ENCODE measurements around the gene FEN1.
A peak's percentile ranks its signal among the peaks of the same experiment; 100 is the strongest.

Gene FEN1

DNA sequence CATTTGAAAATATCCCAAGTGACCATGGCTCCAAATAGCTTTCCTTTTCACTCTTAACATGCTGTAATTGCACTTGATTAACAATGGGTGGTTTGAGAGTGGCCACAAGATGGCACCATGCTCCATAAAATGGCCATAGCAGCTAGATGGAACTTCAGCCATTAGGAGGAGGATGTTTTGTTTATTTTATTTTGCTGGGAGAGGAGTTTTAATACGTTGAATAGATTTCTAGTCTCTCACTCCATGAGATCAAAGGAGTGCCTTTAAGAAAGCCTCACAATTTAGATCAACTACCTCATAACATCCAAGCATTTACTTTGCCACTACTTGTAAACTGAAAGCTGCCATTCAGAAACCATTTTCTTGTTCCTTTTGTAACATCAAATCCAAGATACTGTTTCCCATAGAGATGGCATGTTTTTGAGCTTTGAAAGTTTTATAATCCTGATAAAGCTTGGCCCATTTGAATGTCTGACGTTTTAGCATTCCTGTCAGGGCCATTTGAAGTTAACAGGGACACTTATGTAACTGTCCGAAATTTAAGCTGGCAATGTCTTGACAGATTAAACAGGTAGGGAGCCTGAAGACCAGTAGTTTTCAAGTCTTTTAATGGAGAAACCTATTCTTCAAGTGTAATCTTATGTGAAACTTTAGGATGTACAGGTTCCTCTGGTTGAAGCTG is 4.7 kb downstream of the FEN1 start:
- DNase-seq: peak; percentile 74

GRCh38 chr11:61799665-61800284 is 7.1 kb downstream of the FEN1 start:
- no peak for DNase-seq

DNA sequence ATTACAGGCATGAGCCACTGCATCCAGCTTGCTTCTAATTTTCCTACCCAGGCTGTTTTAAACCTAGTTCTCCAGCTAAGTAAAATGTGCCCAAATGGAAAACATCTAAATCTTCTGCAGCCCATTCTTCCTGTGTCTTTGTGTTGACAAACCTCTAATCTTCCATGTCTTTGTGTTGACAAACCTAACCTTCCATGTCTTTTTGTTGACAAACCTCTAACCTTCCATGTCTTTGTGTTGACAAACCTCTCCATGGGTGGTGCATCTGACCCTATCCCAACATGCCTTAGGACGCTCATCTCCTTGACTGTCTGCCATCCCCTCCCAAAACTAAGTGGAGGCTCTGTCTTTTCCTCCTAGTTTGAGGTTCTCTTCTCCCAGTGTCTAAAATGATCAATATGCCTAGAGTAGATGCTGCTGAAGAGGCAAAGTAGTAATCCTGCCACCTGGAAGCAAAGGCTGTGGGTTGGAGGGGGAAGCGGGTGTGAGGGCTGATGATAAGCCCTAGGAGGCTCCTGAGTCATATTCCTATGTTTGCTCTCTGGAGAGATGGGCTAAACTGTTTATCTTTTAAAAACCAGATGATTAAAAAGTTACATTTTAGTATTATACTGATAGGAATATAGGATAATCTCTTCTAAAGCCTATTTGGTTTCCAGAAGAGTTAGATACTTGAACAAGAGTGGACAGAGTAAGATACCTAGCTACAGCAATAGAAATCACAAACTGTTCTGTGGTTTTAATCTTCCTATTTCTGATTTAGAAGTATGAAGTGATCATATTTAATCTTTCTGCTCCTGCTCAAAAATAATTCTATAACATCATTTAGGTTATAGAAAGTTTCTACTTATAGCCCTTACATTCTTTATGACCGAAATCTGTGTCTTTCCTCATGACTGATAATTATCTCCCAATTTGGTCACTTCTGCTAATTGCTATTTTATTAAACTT is 7.9 kb downstream of the FEN1 start:
- DNase-seq: no peak

- DNase-seq: no peak
Observed at GRCh38 chr11:61802605-61803004, 9.9 kb downstream of the FEN1 start.

DNA sequence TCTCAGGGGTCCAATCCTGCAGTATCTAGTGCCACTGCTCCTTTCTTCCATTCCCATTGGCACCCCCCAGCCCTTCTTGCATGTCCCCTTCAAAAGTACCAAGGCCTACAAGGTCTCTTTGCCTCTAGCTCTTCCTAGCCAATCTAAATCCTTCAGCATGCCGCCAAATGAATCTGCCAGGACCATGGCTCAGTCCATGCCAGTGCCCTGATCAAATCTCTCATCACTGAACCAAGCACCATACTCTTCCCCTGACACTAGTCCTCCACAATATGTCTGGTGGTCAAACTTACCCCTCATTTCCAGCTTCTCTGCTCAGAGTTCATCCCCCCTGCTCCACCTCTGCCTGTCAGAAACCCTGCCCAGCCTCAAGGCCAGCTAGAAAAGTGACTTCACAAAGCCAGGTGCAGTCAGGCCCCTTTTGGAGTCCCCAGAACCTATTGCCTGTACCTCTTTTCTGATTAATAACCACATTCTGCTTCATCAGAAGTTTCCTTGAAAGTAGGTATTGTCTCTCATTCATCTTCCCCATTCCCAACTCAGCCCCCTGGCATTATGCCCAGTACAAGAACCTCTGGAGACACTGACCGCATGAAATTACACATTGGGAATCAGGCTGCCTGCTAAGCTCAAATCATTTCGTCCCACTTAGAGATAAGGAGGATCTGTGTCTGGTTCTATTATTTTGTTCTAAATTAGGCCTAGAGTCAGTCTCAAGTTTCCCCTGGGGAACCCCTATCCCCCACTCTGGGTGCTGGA is 11.4 kb downstream of the FEN1 start:
- DNase-seq: no peak

DNA sequence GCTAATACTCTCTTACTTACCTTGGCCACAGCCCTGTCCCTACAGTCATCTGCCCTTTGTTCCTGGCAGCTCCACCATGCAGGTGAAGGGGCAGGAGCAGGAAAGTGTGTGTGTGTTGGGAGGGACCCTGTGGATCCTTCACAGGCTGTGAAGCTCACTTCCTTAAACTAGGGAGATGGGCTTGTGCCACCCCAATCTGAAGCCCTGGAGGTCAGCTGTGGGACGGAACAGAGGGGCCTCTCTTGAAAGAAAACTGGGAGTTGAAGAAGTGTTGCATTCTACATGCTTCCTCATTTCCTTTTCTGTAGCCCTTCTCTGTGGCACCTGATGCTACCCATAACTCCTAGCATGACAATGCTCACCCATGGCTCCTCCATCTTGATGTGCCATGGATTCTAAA is 12.4 kb downstream of the FEN1 start:
- DNase-seq: no peak

GRCh38 chr11:61806785-61807184 is 14.1 kb downstream of the FEN1 start:
- DNase-seq: no peak

DNA sequence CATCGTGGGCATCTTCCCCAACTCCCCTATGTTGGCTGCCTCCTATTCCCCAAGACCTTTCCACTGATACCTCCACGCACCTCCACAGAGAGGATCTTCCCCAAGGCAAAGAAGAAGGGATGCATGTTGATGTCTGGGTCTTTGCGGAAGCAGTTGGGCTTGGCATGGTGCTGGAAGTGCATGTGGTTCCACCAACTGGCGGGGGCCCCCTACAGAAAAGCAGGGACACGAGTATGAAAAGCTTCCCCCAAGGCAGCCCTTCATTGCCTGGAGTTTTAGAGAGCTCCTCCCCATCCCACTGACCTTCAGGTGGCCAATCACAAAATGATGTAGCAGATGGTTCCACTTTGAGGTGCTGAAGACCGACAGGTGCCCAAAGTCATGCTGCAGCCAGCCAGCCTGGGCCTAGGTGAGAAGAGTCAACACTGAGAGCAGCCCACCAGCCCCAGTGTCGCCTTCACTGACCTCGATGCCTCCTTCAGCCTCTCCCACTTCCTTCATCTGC is 18.0 kb downstream of the FEN1 start:
- DNase-seq: no peak

DNA sequence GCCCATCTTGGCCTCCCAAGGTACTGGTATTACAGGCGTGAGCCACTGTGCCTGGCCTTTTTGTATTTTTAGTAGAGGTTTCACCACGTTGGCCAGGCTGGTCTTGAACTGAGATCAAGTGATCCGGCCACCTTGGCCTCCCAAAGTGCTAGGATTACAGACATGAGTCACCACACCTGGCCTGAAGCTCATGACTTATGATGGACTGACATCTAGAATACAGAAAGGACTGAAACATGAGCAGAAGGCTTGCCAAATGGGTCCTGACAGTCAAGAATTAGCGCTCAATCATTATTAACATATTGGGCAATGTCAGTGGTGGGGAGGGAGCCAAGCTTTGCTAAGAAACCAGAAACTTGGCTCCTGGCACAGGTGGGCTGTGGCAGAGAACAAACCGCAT is 19.1 kb downstream of the FEN1 start:
- DNase-seq: no peak

GRCh38 chr11:61812736-61813411 is 20.2 kb downstream of the FEN1 start:
- no peak for DNase-seq

GRCh38 chr11:61814247-61814957 is 21.7 kb downstream of the FEN1 start:
- no peak for DNase-seq

- DNase-seq: peak; percentile 83
Observed at GRCh38 chr11:61814958-61815789, 22.5 kb downstream of the FEN1 start.

GRCh38 chr11:61815790-61816735 is 23.4 kb downstream of the FEN1 start:
- DNase-seq: peak; percentile 85

DNA sequence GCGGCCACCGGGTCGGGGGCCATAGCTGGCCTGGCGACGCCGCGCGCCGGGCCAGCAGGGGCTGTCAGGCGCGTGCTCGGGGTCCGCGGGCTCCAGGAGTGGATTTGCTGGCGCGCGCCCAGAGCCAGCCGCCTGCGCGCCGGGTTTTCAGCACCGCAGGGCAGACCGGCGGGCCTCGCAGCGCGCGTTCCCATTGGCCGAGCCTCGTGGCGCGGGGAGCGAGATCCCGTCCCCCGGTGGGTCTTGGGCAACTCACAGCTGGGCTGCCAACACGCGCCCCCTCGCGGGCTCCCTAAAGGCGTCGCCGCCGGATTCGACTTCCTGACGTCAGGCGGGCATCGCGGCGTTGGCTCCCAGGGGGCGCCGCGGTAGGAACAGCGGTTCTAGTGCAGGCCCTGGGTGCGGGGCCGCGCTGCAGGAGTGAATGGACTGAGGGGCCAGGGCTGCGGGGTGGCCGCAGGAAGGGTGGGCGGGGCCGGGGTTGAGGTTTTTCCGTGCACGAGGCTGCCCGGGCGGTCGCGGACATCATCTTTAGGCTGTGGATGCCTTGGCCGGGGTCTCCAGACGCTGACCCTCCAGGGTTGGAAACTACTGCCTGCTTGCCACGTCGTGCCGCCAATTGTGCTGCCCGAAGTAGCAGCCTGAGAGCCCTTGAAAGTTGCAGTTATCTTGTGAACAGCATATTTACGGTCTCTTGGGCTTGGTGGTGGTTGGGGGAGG is 24.2 kb downstream of the FEN1 start, which contains the start of gene FADS1:
Gene FADS1 (minus strand): TSS at position 268 of the 720 bp plus-strand sequence. CDS start 74 bp downstream, at position 194.
- DNase-seq: peak; percentile 96

GRCh38 chr11:61817471-61818202 is 24.9 kb downstream of the FEN1 start:
- DNase-seq: no peak

- peak; percentile 32 for DNase-seq
Observed at GRCh38 chr11:61820174-61820573, 27.5 kb downstream of the FEN1 start.

- DNase-seq: peak; percentile 54
Observed at GRCh38 chr11:61826930-61827570, 34.3 kb downstream of the FEN1 start.
